COLO829 (cell line): ENCODE measurements around the gene YJU2.
"Not testable (repeated sequence)": the region's sequence is repeated elsewhere in the genome, so short reads cannot be mapped to it uniquely, and the experiment has no call there.

Experiments
- DNase-seq: peaks from one replicate; pipeline ENCODE4 v3.0.0; 2012; ENCODE audit warnings: low spot score

The YJU2 gene

DNA sequence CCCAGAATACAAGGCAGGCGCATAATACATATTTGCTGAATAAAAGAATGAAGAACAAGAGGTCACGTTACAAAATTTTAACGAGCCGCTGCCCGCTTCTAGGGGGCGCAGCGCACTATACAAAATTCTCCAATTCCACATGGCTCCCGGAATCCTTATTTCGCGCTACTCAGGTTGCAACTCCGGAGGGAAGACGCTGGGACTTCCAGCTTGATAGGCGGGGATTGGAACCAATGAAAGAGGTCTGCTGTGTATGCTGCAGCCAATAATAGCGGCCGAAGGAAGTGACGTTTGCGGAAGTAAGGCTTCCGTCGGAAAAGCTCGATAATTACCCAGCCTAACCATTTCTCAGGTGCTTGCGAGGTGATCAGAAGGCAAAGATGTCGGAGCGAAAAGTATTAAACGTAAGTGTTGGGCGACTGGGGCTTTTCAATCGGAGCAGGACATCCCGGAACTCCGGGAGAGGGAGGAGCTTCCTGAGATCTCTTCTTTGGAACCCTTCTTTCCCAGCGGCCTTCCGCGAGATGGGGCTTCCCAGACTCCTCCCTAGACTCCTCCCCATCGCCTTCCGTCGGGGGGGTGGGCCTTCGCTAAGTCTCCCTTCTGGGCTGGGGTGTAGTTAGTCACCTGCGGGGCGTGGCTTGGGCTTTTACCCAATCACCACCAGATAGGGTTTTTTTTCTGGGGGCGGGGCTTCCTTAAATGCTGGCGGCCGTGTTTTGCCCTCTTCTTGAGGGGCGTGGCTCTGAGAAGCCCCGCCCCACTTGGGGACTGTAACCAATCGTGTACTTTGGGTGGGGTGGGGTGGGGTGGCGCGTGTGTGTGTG, at the start of gene YJU2:
Gene YJU2 (plus strand): TSS at position 314 of the 827 bp plus-strand sequence. CDS start 67 bp downstream, at position 381.
- DNase-seq, result peak; percentile 100

DNA sequence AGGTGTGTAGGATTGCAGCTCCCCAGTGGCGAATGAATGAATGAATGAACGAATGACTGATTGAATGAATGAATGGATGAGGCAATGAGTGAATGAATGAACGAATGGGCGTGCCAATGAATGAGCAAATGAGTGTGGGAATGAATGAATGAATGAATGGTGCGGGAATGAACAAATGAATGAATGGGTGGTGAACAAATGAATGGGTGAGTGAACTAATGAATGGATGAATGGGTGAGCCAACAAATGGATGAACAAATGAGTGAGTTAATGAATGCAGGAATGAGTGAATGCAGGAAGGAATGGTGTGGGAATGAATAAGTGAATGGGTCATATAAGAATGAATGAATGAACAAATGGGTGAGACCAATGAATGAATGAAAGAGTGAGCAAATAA, 49.7 kb upstream of the YJU2 start:
- DNase-seq, result no peak

DNA sequence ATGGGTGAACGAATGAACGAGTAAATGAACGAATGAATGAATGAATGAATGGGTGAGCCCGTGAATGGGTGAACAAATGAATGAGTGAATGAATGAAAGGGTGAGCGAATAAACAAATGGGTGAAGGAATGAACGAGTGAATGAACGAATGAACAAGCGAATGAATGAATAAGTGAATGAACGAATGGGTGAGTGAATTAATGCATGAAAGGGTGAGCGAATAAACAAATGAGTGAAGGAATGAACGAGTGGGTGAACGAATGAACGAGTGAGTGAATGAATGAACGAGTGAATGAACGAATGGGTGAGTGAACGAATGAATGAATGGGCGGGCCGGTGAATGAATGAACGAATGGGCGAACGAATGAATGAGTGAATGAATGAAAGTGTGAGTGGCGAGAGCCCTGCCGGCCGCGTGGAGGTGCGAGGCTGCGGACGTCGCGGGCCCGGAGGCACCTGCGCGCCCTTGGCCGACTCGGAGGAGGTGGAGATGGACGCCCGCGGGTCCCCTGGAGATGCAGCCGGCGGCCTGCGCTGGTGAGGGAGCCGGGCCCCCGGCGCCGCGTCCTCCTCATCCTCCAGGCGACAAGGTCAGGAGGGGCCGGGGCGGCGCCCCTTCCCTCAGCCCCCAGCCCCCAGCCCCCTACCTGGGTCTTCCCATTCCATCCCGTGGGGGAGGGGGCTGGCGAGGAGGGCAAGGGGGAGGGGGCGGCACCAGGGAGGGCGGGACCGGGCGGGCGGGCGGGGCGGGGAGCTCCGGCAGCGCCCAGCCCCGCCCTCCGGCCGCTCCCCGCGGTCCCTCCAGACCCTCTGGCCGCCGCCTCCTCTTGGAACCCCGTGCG, 49.0 kb upstream of the YJU2 start:
- DNase-seq, result no peak

DNA sequence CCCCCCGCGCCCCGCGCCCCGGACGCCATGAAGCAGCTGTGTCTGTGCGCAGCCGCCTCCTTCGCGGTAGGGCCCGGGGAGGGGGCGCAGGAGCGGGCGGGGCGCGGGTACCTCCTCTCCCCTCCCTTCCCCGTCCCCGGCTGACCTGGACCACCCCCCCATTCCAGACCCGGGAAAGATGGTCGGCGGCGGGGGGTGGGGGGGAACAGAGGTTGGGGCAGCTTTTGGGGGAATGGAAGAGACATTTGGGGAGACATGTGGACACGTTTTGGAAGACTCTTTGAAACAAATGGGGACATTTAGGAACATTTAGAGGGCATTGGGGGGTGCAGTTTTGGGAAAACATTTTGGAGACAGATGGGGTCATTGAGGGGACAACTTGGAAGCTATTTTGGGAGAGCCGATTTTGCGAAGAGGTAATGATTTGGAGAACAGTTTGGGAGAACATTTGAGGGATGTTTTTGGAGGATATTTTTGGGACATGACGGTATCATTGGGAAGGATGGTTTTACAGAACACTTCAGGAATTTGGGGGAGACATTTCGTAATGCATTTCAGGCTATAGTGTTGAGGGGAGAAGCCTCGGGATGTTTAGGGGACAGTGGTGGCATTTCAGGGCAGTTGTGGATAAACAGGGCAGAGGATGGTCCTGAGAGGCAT, 48.3 kb upstream of the YJU2 start:
- DNase-seq, result no peak

DNA sequence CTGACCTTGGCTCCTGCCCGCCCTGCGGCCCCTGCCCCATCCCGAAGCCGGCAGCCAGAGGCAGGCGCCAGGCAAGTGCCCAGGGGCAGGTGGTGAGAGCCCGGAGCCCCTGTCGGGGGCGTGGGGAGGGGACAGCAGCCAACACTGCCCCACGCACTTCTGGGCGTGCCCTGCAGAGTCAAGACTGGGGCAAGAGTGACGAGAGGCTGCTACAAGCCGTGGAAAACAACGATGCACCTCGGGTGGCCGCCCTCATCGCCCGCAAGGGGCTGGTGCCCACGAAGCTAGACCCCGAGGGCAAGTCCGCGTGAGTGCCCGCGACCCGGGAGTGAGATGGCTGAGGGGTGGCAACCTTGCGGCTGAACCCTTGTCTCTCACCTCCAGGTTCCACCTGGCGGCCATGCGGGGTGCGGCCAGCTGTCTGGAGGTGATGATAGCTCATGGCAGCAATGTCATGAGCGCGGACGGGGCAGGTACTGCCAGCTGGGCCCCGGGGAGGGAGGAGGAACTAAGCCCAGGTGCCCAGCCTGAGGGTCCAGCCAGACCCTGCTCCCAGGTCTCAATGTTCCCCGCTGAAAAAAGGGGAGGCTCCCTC, 47.1 kb upstream of the YJU2 start:
- DNase-seq, result no peak

DNA sequence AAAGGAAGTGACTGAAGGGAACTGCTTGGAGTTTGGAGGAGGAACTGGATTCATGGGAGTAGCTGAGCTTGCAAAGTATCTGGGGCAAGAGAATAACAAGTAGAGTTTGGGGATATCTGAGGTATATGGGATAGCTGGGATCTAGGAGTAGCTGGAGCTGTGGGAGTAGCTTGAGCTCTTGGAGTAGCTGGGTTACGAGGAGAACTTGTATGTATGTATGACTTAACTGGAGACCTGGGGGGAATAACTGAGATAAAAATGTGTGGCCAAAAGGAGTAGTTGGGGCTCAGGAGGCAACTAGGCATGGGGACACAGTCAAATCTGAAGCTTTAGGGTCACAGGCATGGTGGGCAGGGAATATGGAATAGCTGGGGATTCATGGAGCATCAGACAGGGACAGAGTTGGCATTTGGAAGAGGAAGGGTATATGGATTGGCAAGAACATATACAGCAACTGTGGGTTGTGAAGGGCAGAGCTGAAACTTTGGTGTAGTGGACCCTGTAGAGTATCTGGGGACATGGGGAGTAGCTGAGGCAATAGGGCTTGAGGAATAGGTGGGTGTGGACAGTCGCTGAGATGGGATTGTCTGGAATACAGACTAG, 45.8 kb upstream of the YJU2 start:
- DNase-seq, result no peak

DNA sequence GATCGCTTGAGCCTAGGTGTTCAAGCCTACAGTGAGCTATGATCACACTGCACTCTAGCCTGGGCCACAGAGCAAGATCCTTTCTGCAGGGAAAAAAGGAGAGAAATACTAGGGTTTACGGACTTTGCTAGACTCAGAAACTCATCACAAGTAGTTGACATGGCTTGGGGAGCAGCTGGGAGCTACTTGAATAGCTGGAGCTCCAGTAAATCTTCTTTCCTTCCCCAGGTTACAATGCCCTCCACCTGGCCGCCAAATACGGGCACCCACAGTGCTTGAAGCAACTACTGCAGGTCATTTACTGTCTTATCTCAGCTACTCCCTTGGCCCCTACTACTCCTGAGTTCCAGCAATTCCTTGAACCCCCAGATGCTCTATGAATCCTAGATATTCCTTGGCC, 45.1 kb upstream of the YJU2 start:
- no peak for DNase-seq

DNA sequence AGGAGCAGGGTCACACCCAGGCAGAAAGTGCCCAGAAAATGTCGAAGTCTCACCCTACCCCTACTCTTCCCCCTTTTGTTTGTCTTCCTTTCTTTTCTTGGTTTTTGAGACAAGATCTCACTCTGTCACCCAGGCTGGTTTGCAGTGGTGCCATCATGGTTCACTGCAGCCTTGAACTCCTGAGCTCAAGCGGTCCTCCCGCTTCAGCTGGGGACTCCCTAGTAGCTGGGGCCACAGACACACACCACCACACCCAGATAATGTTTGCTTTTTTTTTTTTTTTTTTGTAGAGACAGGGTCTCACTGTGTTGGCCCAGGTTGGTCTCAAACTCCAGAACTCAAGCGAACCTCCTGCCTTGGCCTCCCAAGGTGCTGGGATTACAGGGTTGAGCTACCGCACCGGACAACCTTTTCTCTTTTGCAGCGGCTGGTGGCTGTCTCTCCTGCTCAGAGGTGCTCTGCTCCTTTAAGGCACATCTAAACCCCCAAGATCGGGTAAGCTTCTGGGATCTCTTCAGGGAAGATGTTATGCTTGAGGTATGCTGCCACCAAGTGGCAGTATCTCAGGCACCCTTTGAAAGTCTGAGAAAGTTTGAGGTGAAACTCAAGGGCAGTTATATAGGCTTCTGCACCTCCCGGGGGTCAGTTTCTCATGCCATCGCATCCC, 39.9 kb upstream of the YJU2 start:
- DNase-seq, result no peak

DNA sequence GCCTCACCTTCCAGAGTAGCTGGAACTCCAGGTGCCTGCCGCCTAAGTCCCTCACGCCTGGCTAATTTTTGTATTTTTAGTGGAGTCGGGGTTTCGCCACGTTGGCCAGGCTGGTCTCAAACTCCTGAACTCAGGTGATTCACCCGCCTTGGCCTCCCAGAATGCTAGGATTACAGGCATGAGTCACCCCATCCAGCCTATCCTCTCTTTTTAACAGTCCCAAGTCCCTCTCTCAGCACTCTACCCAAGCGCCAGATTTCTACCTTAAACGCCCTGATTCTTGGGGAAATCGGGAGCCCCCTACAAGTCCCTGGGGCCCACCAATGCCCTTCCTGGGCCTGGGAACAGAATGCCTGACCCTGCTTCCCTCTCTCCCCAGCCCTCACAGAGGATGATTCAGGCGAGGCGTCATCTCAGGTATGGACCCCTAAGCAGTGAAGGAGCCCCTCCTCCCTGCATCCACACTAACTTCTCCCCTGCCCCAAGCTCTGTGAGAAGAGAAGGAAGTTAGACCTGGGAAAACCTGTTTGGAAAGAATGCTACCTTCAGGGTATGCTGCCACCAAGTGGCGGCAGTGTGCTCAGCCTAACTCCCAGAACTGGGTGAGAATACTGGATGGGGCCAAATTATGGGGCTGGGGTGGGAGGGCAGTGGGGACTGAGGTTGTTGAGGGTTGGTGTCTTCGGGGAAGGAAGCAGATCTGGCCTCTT, 38.3 kb upstream of the YJU2 start:
- DNase-seq, result no peak

DNA sequence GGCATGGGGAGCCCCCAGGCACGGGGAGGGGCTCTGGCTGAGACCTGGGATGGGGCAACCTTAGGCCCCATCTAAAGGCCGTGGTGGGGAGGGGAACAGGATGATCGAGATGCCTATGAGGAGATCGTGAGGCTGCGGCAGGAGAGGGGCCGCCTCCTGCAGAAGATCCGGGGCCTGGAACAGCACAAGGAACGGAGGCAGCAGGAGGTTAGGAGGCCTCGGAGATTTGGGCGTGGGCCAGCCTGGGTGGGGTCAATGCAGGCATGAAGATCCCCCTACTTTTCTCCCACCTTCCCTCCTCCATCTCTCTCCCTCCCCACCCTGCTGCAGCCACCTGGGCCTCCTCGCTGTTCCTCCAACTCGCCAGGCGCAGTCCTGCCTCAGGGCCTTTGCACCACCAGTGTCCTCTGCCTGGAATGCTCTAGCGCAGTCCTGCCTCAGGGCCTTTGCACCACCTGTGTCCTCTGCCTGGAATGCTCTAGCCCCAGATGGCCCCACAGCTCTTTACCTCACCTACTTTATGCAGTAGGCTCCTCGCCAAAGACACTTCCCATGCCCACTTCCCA, 36.6 kb upstream of the YJU2 start:
- no peak for DNase-seq

DNA sequence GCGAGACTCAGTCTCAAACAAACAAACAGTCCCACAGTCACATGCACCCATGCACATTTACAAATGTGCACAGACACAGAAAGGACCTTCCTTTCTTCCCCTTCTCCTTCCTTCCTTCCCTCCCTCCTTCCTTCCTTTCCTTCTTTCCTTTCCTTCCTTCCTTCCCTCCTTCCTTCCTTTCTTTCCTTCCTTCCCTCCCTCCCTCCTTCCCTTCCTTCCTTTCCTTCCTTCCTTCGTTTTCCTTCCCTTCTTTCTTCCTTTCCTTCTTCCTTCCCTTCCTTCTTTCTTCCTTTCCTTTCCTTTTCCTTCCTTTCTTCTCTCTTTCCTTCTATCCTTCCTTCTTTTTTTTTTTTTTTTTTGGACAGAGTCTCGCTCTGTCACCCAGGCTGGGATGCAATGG, 33.8 kb upstream of the YJU2 start:
- DNase-seq, result no peak

DNA sequence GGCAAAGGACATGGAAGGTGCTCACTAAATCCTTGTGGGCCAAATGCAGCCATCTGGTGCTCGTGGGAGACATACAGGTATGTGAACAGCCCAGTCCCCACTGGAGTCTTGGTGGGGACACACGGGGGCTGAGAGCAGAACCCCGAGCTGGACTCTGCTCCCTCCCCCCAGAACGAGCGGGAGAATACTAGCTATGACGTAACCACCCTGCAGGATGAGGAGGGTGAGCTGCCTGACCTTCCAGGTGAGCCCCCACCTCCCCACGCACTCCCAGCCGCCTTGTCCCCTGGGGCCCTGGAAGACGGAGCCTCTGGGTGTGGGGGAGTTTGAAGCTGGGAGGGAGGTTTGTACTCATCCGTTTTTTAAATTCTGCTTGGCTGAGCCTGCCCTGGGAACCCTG, 31.1 kb upstream of the YJU2 start:
- no peak for DNase-seq

DNA sequence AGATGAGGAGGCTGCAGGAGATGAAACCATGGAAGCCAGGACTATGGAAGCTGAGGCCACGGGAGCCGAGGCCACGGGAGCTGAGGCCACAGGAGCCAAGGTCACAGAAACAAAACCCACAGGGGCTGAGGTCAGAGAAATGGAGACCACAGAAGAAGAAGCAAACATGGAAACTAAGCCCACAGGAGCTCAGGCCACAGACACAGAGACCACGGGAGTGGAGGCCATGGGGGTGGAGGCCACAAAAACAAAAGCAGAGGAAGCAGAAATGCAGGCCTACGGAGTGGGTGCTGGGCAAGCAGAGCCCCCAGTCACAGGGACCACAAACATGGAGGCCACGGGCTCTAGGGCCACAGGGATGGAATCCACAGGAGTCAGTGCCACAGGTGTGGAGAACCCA, 30.0 kb upstream of the YJU2 start:
- no peak for DNase-seq

DNA sequence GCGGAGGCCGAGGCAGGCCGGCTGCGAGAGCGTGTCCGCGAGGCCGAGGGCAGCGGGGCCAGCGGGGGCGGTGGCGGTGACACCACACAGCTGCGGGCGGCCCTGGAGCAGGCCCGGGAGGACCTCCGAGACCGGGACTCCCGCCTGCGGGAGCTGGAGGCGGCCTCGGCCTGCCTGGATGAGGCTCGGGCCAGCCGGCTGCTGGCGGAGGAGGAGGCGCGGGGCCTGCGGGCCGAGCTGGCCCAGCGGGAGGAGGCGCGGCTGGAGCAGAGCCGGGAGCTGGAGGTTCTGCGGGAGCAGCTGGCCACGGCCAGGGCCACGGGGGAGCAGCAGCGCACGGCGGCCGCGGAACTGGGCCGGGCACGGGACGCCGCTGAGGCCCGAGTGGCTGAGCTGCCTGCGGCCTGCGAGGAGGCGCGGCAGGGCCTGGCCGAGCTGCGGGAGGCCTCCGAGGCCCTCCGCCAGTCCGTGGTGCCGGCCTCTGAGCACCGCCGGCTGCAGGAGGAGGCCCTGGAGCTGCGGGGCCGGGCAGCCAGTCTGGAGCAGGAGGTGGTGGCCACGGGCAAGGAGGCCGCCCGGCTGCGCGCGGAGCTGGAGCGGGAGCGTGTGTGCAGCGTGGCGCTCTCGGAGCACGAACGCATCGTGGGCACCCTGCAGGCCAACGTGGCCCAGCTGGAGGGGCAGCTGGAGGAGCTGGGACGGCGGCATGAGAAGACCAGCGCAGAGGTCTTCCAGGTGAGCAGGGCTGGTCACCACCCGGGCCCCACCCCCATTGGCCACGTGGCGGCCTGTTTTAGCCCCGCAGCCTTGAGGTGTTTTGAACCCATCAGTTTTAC, 29.2 kb upstream of the YJU2 start:
- no peak for DNase-seq

DNA sequence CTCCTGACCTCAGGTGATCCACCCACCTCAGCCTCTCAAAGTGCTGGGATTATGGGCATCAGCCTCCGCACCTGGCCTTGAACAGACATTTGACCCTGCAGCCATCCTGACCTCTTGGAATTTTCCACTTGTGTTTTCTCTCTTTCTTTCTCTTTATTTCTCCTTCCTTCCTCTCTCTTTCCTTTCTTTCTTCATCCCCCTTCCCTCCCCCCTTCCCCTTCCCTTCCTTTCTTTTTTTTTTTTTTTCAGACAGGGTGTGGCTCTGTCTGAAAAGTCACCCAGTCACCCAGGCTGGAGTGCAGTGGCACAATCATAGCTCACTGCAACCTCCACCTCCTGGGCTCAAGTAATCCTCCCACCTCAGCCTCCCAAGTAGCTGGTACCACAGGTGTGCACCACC, 28.4 kb upstream of the YJU2 start:
- DNase-seq, result not testable (repeated sequence)

DNA sequence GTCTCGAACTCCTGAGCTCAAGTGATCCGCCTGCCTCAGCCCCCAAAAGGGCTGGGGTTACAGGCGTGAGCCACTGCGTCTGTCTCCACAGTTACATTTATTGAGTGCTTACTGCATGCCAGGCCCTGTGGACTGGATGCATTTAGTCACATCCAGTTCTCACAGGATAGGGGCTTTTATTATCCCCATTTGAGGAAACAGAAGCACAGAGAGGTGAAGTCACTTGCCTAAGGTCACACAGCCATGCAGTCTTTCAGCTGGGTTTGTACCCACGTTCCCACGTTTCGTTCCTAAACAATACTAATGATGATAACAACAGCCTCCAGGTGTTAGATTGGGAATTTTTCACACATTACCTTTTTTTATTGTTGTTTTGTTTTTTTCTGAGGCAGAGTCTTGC, 26.7 kb upstream of the YJU2 start:
- no peak for DNase-seq

DNA sequence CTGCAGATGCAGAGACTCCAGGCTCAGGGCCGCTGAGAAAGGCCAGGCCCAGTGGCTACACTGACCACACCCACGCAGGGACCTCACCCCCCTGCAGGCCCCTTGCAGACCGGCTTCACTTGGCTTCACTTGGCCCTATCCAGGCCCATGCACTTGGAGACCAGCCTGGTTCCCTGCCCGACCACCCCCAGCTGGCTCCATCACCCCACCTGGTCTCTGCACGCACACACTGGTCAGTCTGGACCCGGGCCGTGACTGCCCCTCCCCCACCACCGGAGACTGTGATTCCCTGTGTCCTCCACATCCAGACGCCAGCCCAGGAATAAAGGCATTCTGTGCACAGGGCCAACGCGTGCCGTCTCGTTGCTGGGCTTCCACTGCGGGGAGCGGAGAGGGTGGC, 22.4 kb upstream of the YJU2 start:
- no peak for DNase-seq

DNA sequence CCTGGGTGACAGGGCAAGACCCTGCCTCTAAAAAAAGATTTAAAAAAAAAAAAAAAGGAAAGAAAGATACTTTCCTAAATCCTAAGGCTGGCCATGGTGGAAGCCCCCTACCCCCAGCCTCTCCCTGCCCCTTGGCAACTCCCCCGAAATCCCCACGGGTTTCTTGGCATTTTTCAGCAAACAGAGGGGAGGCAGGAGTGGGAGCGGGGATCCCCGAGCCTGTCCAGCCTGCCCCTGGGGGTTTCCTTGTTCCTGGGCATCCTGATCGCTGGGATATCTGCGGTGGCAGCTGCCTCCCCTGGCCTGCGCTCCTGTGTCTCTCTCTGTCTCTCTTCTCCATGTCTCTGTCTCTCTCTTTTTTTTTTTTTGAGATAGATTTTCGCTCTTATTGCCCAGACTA, 21.0 kb upstream of the YJU2 start:
- no peak for DNase-seq

DNA sequence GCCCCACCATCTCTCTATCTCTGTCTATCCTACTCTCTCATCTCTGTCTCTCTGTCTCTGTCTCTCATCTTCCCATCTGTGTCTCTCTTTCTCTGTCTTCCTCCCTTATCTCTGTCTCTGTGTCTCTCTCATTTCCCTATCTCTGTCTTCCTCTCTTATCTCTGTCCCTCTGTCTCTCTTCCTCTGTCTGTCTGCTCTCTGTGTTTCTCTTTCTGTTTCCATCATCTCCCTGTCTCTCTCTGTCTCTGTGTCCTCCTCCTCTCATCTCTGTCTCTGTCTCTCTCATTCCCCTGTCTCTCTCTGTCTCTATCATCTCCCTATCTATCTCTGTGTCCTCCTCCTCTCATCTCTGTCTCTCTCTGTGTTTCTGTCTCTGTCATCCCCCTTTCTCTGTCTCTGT, 19.1 kb upstream of the YJU2 start:
- no peak for DNase-seq

DNA sequence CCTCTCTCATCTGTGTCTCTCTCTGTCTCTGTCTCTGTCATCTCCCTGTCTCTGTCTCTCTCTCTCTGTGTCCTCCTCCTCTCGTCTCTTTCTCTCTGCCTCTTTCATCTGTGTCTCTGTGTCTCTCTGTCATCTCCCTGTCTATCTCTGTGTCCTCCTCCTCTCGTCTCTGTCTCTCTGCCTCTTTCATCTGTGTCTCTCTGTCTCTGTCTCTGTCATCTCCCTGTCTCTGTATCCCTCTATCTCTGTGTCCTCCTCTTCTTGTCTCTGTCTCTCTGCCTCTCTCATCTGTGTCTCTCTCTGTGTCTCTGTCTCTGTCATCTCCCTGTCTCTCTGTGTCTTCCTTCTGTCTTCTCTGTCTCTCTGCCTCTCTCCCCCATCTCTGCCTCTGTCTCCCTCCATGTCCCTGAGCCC, 18.1 kb upstream of the YJU2 start:
- no peak for DNase-seq
